HTR-8/SVneo (cell line): Measurements from ENCODE around the gene PIP5K1B.
"Not testable (repeated sequence)": the region's sequence is repeated elsewhere in the genome, so short reads cannot be mapped to it uniquely, and the experiment has no call there.

Source experiments
- DNase-seq: peaks from one replicate; pipeline ENCODE4 v3.0.0; 2011; ENCODE audit warnings: low spot score, mixed read lengths; ENCODE audit not compliant: insufficient read length
- FAIRE-seq: peaks from 2 replicates; lab custom pipeline; 2011; peaks lifted over from hg19 to GRCh38; lab: Jason Lieb, UNC

The PIP5K1B gene

DNA sequence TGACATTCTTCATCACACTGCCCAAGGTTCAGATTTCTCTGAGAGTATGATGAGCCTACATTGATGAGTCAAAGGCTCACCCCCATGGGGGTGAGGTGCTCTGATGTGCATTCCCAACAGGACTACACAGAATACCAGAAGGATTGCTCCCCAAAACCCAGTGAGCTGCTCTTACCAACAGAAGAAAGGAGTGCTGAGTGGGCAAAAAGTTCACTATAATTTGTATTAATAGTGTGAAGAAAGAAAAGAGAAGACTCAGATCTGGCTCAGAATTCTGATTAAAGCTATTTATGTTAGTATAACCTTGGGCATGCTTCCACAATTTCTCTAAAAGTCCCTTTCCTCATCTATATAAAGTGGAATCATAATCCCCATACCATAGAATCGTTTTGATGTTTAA, 262.8 kb downstream of the PIP5K1B start:
- FAIRE-seq (no peak), DNase-seq (no peak)

DNA sequence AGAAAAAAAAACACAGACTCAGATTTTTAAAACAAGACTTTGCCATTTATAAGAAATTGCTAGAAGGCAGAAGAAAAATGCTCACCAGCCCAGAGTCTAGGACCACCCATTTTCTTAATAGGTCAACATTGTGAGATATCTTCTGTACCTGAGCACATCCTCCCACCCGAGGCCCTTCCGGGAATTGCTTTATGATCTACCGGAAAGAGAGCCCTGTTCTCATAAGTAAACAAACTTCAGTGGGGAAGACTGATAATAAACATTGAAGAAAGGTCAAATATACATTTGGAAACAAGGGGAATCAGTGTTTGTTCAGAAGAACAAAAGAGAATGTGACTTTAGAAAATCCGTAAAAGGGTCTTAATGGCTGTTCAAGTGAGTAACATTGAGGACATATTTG, 264.5 kb downstream of the PIP5K1B start:
- DNase-seq, result no peak
- FAIRE-seq, result no peak

DNA sequence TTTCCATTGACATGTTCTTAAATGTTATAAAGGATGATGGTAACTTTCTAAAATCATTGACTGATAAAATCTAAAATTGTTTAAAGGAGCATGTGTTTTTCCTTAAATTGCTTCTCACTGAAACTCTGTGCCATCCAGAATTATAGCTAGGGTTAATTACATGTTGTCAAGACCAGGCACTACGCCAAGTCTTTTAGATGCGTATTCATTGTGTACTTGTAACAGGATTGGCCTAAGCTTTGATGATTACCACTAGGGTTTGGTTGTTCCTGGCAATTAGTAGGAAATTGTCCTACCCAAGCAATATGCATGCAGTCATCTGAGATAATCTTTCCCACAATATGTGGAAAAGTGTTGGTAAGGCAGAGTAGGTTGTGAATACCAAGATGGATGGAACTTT, 265.1 kb downstream of the PIP5K1B start:
- DNase-seq (no peak), FAIRE-seq (no peak)

DNA sequence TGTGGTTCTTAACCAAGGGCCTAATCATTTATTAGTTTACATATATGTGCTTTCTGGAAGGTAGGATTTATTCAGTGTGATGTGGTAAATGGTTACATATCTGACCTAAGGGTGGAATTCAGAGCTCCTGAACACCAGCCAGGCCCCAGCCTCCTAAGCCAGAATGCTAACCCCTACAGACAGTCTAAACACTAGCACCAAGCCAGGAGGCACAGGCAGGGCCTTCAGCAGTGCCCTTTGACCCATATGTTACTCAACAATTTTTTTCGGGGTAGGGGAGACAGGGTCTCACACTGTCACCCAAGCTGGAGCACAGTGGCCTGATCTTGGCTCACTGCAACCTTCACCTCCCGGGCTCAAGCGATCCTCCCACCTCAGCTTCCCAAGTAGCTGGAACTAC, 268.6 kb downstream of the PIP5K1B start:
- DNase-seq (no peak), FAIRE-seq (no peak)

DNA sequence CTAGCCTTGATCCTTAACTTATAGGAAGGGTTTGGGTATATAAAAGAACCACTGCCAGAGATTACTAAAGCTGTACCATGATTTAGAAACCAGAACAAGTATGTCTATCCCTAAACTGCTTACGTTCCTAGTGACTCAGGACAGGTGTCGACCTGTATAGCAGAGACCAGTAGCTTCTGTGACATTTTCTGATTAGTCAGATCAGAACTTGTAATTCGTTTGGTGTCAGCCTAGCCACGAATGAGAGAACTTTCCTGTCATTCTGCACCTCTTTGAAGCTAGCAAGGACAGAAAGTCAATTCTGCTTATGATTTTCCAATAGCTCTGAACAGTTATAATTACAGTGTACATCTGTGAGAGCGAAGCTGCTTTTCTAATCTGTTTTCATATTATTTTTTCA, 269.4 kb downstream of the PIP5K1B start:
- DNase-seq (no peak), FAIRE-seq (no peak)

DNA sequence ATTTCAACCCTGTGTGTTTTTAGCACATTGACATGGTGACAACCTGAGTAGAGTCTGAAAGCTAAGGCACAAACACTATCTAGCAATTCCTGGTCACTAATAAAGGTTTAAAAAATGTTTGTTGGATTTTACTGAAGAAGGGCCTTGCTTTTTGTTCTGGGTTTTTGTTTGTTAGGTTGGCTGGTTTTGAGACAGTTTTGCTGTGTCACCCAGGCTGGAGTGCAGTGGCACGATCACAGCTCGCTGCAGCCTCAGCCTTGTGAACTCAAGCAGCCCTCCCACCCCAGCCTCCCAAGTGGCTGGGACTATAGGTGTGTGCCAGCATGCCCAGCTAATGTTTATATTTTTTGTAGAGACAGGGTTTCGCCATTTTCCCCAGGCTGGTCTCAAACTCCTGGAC, 269.9 kb downstream of the PIP5K1B start:
- no peak for DNase-seq
- no peak for FAIRE-seq

DNA sequence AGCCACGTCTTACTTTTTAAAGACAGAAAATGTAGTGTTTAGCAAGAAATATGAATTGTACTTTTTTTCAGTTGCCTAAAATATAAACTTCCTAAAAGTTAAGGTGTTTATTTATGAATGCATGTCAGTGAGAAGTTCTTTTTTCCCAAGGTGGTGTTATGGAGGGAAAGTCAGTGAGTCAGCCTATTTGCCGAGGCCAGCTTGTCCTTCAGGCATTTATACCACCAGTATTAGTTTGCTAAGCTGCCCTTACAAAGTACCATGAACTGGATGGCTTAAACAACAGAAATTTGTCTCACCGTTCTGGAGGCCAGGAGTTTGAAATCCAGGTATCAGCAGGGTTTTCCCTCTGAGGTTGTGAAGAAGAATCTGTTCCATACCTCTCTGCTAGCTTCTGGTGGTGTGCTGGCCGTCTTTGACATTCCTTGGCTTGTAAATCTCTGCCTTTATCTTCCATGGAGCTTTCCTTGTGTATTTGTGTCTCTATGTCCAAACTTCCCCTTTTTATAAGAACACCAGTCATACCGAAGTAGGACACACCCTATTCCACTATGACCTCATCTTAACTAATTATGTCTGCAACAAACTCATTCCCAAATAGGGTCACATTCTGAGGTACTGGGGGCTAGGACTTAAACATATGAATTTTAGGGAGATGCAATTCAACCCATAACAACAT, 270.5 kb downstream of the PIP5K1B start:
- no peak for DNase-seq
- no peak for FAIRE-seq

DNA sequence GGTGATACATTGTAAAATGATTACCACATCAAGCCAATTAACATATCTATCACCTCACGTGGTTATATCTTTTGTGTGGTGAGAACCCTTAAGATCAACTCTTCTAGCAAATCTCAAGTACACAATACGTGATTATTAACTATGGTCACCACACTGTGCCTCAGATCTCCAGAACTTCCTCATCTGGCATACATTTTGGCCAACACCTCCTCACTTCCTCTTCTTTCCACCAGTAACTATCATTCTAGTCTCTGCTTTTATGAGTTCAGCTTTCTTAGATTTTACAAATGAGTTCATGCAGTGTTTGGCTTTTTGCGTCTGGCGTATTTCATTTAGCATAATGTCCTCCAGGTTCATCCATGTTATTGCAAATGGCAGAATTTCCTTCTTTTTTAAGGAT, 273.0 kb downstream of the PIP5K1B start:
- FAIRE-seq (no peak), DNase-seq (no peak)

DNA sequence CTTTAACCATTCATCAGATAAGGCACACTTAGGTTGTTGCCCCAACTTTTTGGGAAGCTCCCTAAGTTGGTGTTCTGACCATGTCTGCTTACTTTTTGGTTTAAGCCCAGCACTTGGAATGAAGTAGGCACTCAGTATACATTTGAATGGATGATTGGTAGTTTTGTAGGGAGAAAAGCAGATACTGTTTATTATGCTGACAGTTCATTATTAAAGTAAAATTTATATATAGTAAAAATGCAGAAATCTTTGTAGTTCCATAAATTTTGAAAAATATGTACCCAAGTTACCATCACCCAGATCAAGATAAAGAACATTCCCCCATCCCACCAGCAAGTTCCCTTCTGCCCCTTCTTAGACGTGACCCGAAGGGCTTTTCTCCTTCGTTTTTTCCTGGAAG, 273.5 kb downstream of the PIP5K1B start:
- DNase-seq (no peak), FAIRE-seq (no peak)

DNA sequence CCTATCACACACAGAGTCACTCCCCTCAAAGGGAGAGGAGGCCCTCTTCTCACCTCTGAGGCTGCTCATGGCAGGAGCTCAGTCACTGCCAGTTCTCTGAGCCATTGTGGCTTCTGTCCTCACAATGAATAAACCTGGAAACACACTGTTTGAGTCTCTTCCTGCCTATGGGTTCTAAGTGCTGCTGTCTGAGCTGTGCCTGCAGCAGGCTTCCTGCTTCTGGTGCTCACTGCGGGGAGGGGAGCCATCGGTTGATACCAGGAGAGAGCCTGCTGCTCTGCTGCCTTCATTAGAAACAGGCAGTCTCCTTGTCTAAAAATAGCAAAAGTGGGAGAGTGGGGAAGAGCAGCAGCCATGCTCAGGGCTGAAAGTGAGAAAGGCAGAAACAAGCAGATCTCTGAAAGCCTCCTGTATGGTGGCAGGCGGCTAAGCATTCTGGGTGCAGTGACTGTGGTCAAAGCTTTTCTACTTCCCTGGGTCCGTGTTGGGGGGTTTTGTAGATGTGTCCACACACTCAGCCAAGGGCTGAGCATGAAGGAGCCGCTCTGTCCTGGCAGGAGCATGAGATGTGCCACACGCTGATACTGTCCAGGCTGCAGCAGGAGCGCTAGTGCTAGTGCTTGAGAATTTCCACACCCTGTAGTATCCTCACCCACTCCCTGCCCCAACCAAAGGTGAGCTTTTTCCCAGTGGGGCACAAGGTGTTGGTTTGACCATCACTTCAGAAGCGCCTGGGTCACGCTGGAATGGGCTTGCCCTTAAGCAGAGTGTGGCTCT, 274.7 kb downstream of the PIP5K1B start:
- DNase-seq, result no peak
- no peak for FAIRE-seq

DNA sequence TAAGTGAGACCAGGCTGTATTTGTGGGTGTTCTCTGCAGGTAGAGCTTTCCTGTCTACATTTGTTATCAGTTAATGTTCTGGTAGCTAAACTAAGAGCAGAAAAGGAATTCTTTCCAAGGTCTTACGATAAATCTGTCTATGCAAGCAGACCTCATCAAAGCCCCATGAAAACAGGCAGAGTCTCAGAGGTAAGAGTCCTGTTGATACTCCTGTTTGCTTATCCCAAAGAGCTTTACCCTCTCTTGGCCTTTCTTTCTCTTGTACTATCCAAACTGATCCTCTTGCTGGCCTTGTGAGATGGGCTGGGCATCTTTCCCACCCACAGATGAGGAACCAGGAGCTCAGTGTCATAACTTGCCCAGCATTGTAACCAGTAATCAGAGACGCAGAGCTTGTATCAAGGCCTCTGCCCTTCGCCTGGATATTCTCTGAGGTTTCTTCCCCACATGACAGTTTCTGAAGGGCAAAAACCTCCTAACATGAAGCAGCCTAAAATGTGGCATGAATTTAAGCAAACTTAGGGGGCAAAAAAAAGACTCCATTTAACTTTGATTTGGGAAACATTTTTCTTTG, 275.4 kb downstream of the PIP5K1B start:
- FAIRE-seq (no peak), DNase-seq (no peak)

DNA sequence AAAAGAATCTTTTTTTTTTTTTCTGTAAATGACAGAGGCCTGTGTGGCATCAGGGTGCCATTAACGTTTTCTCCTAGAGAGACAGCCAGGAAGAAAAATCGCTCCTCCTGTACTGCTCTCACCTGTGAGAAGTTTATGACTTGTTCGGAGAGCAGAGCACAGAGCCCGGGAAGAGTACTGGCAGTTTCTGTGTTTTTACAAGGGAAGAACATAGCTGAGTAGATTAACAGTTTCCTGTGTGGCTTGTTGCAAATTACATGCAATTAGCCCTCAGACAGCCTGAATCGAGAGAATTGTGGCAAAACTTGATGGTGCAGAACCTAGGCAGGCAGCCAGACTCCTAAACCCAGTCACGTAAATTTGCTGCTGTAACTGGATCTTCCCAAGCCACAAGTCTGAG, 276.7 kb downstream of the PIP5K1B start:
- DNase-seq, result no peak

DNA sequence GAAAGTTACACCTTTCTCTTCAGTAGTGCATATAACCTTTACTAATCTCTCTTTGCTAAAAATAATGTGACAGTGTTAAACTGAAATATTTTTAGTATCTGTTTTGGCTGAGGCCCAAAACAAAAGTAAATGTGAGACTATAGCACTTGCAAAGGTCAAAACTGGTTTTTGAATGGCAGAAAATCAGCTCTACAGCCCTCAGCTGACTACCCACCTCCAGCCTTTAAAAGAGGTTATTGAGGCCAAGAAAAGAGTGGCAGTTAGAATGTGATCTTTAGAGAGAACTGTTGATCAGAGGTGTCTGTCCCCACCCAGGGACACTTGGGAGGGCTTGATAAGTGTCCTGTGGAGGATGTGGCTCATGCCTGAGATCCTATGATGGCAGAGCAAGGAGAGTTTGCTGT, 278.0 kb downstream of the PIP5K1B start:
- no peak for DNase-seq
- no peak for FAIRE-seq

More for the DNA sequence above, 276.7 kb downstream of the PIP5K1B start:
- no peak for FAIRE-seq

DNA sequence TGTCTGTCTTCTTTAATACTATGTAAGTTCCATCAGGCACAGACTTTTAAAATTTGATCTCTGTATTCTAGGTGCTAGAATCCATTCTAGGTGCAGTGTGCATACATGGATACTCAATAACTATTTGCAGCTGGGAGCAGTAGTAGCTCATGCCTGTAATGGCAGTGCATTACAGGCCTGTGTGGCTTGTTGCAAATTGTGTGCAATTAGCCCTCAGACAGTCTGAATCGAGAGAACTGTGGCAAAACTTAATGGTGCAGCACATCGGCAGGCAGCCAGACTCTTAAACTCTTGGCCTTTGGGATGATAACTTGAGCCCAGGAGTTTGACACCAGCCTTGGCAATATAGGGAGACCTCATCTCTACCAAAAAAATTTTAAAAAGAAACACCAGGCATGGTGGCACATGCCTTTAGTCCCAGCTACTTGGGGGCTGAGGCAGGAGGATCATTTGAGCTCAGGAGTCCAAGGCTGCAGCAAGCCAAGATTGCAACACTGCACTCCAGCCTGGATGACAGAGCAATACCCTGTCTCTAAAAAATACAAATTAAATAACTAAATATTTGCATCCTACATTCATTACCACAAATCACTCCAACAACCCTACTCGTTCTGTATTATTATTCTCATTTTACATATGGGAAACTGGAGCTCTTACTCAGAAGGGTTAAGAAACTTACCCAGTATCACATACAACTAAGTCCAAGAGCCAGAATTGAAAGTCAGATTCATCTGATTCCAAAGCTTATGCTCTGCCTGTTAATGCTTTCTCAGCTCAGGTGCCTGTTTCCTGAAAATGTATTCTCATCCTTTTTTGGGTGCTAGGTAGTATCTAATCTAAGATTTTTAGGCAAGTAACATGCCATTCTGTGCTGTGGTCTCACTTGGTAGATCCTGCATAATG, 278.7 kb downstream of the PIP5K1B start:
- no peak for DNase-seq
- no peak for FAIRE-seq

DNA sequence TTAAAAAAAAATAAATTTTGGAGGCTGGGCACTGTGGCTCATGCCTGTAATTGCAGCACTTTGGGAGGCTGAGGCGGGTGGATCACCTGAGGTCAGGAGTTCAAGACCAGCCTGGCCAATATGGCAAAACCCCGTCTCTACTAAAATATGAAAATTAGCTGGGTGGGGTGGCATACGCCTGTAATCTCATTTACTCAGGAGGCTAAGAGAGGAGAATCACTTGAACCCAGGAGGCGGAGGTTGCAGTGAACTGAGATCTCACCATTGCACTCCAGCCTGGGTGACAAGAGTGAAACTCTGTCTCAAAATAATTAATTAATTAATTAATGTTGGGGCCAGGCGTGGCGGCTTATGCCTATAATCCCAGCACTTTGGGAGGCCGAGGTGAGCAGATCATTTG, 281.9 kb downstream of the PIP5K1B start:
- not testable (repeated sequence) for DNase-seq, FAIRE-seq

DNA sequence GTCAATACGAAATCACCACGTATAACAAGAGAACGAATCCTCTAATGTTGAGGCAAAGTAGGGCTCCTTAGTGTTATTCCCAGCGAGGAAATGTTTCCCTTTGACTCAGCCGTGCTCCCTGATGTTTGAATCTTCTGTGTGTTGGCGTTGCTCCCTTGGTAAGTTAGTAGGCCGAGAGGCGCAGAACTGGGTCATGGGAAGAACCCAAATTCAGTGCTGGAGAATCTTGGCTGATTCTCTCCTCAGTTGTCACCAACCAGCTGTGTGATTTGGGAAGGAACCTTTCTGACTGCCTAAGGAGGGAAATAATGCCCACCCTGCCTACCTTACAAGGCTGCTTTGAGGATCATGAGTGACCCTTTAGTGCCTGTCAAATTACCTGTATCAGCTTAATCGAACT, 286.4 kb downstream of the PIP5K1B start:
- DNase-seq, result no peak
- no peak for FAIRE-seq

DNA sequence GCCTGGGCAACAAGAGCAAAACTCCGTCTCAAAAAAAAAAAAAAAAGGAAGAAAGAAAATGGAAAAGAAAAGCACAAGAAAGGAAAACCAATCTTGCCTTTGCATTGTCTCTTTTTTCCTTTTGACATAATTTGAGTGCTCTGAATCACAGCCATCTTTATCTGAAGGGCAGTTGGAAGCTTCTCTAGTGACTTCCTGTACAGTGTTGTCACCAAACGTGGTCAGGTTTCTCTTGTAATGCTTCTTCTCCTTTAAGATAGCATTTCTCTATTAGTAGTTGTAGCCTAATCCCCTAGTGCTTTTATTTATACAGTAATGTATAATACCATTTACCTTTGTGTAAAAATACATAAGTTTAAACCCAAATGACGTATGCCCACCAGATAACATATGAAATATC, 290.7 kb downstream of the PIP5K1B start:
- FAIRE-seq (no peak), DNase-seq (no peak)

DNA sequence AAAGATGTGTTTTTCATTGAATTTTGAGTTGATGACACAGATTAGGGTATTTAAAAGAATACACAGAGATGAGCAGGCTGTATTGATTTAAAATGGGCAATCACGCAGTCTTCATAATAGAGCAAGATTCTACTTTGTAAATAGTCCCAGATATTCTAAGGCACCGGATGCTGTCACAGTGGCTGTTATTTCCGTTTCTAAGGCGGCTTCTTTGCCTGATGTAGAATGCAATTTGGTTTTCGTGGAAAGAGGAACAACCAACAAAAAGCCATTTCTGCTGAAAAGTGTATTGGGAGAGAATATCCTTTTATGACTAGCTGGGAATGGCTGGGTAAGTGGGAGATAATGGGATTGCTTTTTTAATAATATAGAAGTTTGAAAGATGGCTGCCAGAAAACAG, 291.4 kb downstream of the PIP5K1B start:
- no peak for DNase-seq
- no peak for FAIRE-seq

DNA sequence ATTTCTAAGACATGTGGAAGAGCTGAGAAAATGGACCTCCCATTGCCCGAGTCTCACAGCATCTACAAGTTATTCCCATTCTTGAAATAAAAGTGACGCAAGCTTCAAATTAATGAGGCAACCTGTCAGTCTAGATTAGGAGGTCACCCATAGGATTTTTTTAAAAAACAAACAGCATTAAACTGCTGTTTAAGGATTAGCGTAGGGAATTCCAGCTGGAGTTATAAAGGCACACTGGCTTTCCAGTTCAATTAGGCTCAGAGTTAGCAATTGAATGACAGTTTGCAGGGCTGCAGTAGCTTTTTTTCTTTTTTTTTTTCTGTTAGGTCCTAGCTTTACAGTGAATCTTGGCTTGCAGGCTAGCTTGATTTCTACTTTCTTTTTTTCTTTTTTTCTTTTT, 292.6 kb downstream of the PIP5K1B start:
- no peak for DNase-seq
- FAIRE-seq, result no peak

DNA sequence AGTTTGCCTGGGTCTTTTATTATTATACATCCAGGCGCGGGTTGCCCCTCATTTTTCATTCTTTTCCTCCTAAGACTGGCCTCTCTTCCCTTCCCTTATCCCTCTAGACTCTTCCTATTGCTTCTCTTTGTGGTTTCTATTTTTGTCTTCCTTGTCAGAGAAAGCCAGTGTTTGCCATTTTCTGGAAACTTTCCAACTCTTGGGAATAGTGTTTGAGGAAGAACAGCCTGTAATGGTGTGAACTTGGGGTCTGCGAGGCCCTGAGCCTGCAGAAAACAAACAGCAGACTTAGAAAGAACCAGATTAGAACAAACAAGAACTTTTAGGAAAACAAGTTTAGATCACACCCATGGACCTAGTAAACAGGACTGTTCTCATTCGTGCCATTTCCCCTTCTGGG, 293.3 kb downstream of the PIP5K1B start:
- DNase-seq, result no peak
- no peak for FAIRE-seq

DNA sequence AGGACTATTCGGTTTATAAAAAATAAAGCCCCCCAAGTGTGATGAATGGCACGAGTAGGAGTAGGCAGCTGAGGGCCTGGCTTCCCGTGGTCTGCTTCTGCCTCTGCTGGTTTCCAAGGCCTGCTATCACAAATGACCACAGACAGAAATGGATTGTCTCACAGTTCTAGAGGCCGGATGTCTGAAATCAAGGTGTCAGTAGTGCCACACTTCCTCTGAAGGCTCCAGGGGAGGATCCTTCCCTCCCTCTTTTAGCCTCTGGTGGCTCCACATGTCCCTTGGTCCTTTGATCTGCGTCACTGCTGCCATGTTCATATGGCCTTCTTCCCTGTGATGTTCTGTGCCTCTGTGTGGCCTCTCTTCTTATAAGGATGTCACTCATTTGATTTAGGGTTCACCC, 293.8 kb downstream of the PIP5K1B start:
- FAIRE-seq, result no peak
- no peak for DNase-seq
